WTC11 (cell line): Measurements from ENCODE around the gene TGFBR1. TPM values are rescaled to one million over a fixed set of nuclear protein-coding genes. Genes with fewer than 3 reads are reported as not detected.
"Not testable (repeated sequence)": the region's sequence is repeated elsewhere in the genome, so short reads cannot be mapped to it uniquely, and the experiment has no call there.

Source experiments
- ATAC-seq: fragments of 200-7000 bp; cut with Tn5 transposase; 2 replicates; pipeline ENCODE4 v1.10.0; 2021; ENCODE audit warnings: mild to moderate bottlenecking, moderate library complexity
- CTCF ChIA-PET: fragments of 300-600 bp; sonication (Branson Sonifier 250); formaldehyde crosslinking; loops from one replicate; lab custom pipeline; 2021; ENCODE audit warnings: antibody characterized with exemption; lab: Charles Lee
- POLR2A ChIA-PET: fragments of 350-600 bp; sonication (Branson Sonifier 250); formaldehyde crosslinking; loops from one replicate; lab custom pipeline; 2021; ENCODE audit warnings: antibody characterized with exemption; lab: Charles Lee
- DNase-seq: peaks from one replicate; pipeline ENCODE4 v3.0.0; 2021; ENCODE audit warnings: low spot score
- H3K27ac Mint-ChIP-seq: 2 replicates; pipeline ENCODE4 v1.8.0; 2021; ENCODE audit warnings: mixed read lengths
- H3K27me3 Mint-ChIP-seq: 2 replicates; pipeline ENCODE4 v1.8.0; 2021; ENCODE audit warnings: low read depth, mild to moderate bottlenecking, moderate library complexity, mixed read lengths
- H3K36me3 Mint-ChIP-seq: 2 replicates; pipeline ENCODE4 v1.8.0; 2021; ENCODE audit warnings: mixed read lengths
- H3K4me1 Mint-ChIP-seq: 2 replicates; pipeline ENCODE4 v1.8.0; 2022; ENCODE audit warnings: mixed read lengths
- H3K4me3 Mint-ChIP-seq: 2 replicates; pipeline ENCODE4 v1.8.0; 2021; ENCODE audit warnings: mild to moderate bottlenecking, moderate library complexity, mixed read lengths
- H3K9me3 Mint-ChIP-seq: 2 replicates; pipeline ENCODE4 v1.8.0; 2021; ENCODE audit warnings: mixed read lengths
- ATF1 ChIP-seq: sonication (generic); formaldehyde crosslinking; IDR thresholded peaks from 2 replicates; pipeline ENCODE4 v1.8.1; 2023; ENCODE audit warnings: mild to moderate bottlenecking, moderate library complexity, missing genetic modification reagents
- ATF2 ChIP-seq: sonication (generic); formaldehyde crosslinking; IDR thresholded peaks from 2 replicates; pipeline ENCODE4 v1.8.1; 2022; ENCODE audit warnings: low read depth, missing genetic modification reagents, borderline replicate concordance
- ATF3 ChIP-seq: sonication (generic); formaldehyde crosslinking; conservative IDR thresholded peaks from 2 replicates; pipeline ENCODE4 v1.8.1; 2022; ENCODE audit warnings: mild to moderate bottlenecking, missing genetic modification reagents
- CREM ChIP-seq: sonication (generic); formaldehyde crosslinking; IDR thresholded peaks from 2 replicates; pipeline ENCODE4 v1.8.1; 2022; ENCODE audit warnings: mild to moderate bottlenecking, missing genetic modification reagents, moderate library complexity
- ERG ChIP-seq: fragments of 250-450 bp; sonication (Bioruptor Pico); IDR thresholded peaks from 2 replicates; pipeline ENCODE4 v1.8.0; 2021; ENCODE audit warnings: mild to moderate bottlenecking
- FOXP1 ChIP-seq: sonication (generic); formaldehyde crosslinking; IDR thresholded peaks from 2 replicates; pipeline ENCODE4 v1.8.0; 2022; ENCODE audit warnings: missing genetic modification reagents, mild to moderate bottlenecking, moderate library complexity, borderline replicate concordance
- HMGXB4 ChIP-seq: sonication (generic); formaldehyde crosslinking; IDR thresholded peaks from 2 replicates; pipeline ENCODE4 v1.8.1; 2023; ENCODE audit warnings: mild to moderate bottlenecking, moderate library complexity, missing genetic modification reagents
- SOX15 ChIP-seq: fragments of 250-450 bp; sonication (Bioruptor Pico); IDR thresholded peaks from 2 replicates; pipeline ENCODE4 v1.9.0; 2021; ENCODE audit warnings: mild to moderate bottlenecking
- TCF7 ChIP-seq: sonication (generic); formaldehyde crosslinking; IDR thresholded peaks from 2 replicates; pipeline ENCODE4 v1.8.0; 2022; ENCODE audit warnings: mild to moderate bottlenecking, low read depth, missing genetic modification reagents, moderate library complexity
- USF1 ChIP-seq: sonication (generic); formaldehyde crosslinking; IDR thresholded peaks from 2 replicates; pipeline ENCODE4 v1.8.0; 2022; ENCODE audit warnings: mild to moderate bottlenecking, missing genetic modification reagents
- ZNF317 ChIP-seq: sonication (generic); formaldehyde crosslinking; IDR thresholded peaks from 2 replicates; pipeline ENCODE4 v1.8.1; 2023; ENCODE audit warnings: low read depth, mild to moderate bottlenecking, moderate library complexity, missing genetic modification reagents, borderline replicate concordance
- ZNF396 ChIP-seq: fragments of 250-450 bp; sonication (Bioruptor Pico); IDR thresholded peaks from 2 replicates; pipeline ENCODE4 v1.8.0; 2021; ENCODE audit warnings: mild to moderate bottlenecking, moderate library complexity, borderline replicate concordance
- total RNA-seq: library from RNA; stranded (reverse); gene quantifications from 3 replicates; pipeline ENCODE4 v1.2.3, GENCODE V29; 2021
- TF ChIP-seq, protein P1 (sequence below): sonication (generic); formaldehyde crosslinking; conservative IDR thresholded peaks from 2 replicates; pipeline ENCODE4 v1.8.1; 2023; ENCODE audit warnings: mild to moderate bottlenecking, low read depth, missing genetic modification reagents, moderate library complexity

Gene TGFBR1
- total RNA-seq, 1 experiment from 2014 or later = 42.4 TPM

DNA sequence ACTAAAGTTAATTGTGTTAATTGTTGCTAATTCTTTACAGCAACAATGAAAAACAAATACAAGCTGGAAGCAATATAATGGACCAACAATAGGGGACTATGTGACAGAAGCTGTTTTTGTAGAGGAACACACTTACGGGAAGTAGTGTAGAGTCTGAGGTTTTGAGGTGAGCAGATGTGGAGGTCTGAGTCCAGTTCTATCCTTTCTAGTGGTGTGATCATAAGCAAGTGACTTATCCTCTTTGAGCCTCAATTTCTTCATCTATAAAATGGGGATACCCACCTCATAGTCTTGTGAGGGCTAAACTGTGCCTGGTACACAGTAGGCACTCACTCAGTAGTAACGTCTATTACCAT is 88.5 kb downstream of the TGFBR1 start:
- TF ChIP-seq ZNF396 (CRISPR knock-in tag) (no peak), ZNF317 (no peak), ATF3 (CRISPR knock-in tag) (no peak), TCF7 (CRISPR knock-in tag) (no peak), ERG (CRISPR knock-in tag) (no peak), USF1 (CRISPR knock-in tag) (no peak), SOX15 (CRISPR knock-in tag) (no peak), CREM (CRISPR knock-in tag) (no peak), HMGXB4 (CRISPR knock-in tag) (no peak)
- TF ChIP-seq, protein P1, sequence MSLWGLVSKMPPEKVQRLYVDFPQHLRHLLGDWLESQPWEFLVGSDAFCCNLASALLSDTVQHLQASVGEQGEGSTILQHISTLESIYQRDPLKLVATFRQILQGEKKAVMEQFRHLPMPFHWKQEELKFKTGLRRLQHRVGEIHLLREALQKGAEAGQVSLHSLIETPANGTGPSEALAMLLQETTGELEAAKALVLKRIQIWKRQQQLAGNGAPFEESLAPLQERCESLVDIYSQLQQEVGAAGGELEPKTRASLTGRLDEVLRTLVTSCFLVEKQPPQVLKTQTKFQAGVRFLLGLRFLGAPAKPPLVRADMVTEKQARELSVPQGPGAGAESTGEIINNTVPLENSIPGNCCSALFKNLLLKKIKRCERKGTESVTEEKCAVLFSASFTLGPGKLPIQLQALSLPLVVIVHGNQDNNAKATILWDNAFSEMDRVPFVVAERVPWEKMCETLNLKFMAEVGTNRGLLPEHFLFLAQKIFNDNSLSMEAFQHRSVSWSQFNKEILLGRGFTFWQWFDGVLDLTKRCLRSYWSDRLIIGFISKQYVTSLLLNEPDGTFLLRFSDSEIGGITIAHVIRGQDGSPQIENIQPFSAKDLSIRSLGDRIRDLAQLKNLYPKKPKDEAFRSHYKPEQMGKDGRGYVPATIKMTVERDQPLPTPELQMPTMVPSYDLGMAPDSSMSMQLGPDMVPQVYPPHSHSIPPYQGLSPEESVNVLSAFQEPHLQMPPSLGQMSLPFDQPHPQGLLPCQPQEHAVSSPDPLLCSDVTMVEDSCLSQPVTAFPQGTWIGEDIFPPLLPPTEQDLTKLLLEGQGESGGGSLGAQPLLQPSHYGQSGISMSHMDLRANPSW (CRISPR knock-in tag) = no peak
- ChIA-PET POLR2A (interaction anchor here (0.6 kb wide), 1 partner anchor 138 kb away, joined by 3 read pairs; no protein-coding TSS in a partner anchor), CTCF (interaction anchor here (2.3 kb wide), 1 partner anchor 9 kb away, joined by 7 read pairs; no protein-coding TSS in a partner anchor)
- no peaks in the 10 kb centered on the region for H3K36me3 Mint-ChIP-seq
- no peak overlapping the region for H3K4me3 Mint-ChIP-seq
- DNase-seq (no peak), ATAC-seq (no peak)
- no peak overlapping the region for H3K27ac Mint-ChIP-seq
- no peaks in the 10 kb centered on the region for H3K9me3 Mint-ChIP-seq
- peaks cover 9% of the 10 kb centered on the region; the same call in 1 of the 2 replicates for H3K4me1 Mint-ChIP-seq
- H3K27me3 Mint-ChIP-seq = peaks cover 2% of the 10 kb centered on the region; the same call in 1 of the 2 replicates

- not testable (repeated sequence) for H3K4me1 Mint-ChIP-seq, H3K27ac Mint-ChIP-seq, ATAC-seq, H3K9me3 Mint-ChIP-seq, H3K36me3 Mint-ChIP-seq, H3K4me3 Mint-ChIP-seq, H3K27me3 Mint-ChIP-seq, DNase-seq
- ChIA-PET POLR2A (interaction anchor here (1.1 kb wide), 1 partner anchor 25 kb away, joined by 4 read pairs; the partner anchor contains the start of genes ALG2 and SEC61B), CTCF (interaction anchor here (2.6 kb wide), 1 partner anchor 11 kb away, joined by 33 read pairs; no protein-coding TSS in a partner anchor)
These were observed 91.6 kb downstream of the TGFBR1 start for GRCh38 chr9:99196484-99196883.

DNA sequence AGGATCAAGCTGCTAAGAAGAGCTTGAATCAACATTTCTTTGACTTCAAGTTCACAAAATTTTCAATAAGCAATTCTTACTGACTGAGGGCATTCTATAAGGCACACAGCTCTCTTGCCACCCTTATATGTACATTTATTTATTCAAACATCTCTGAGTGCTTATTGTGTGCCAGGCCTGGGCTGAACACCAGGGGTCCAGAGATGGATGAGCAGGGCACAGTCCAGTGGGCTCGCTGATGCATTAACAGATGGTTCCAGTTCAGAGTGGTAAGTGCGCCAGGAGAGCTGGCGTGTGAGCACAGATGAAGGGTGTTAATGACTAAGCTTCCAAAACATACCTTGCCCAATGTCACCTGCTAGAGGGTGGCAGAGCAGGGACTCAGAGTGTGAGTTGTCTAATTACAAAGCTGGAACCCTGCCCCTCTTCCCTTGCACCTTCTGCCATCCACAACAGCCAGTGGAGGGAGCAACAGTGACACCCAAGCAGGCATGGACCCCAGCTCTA is 92.3 kb downstream of the TGFBR1 start:
- TF ChIP-seq ATF1 (CRISPR knock-in tag) (no peak), ATF2 (CRISPR knock-in tag) (no peak), FOXP1 (no peak)
- ChIA-PET POLR2A (interaction anchor here (0.5 to 1.1 kb wide), 2 partner anchors 25 to 30 kb away, joined by 3 to 4 read pairs; partner anchors contain the start of genes ALG2 and SEC61B), CTCF (interaction anchor here (0.6 to 2.6 kb wide), 7 partner anchors 9 to 199 kb away, joined by 3 to 33 read pairs (median 4); partner anchors contain the start of genes ALG2 and SEC61B)
- ATAC-seq (no peak), DNase-seq (no peak)
- Mint-ChIP-seq H3K4me3 (no peak overlapping the region), H3K27ac (no peak overlapping the region), H3K36me3 (no peaks in the 10 kb centered on the region), H3K27me3 (no peaks in the 10 kb centered on the region), H3K9me3 (no peaks in the 10 kb centered on the region), H3K4me1 (peaks cover 9% of the 10 kb centered on the region; the same call in 1 of the 2 replicates)
